OCI-LY7 (cell line): Measurements from ENCODE around the gene RBMS1.

Experiments
- CTCF ChIP-seq: fragments of 200-600 bp; sonication (generic); conservative IDR thresholded peaks from 2 replicates; pipeline ENCODE4 v1.5.1; 2014; ENCODE audit warnings: mild to moderate bottlenecking, antibody characterized with exemption, low read length, moderate library complexity, mixed read lengths
- EZH2phosphoT487 ChIP-seq: fragments of 200-600 bp; sonication (generic); IDR thresholded peaks from 2 replicates; pipeline ENCODE4 v1.6.1; 2018; ENCODE audit warnings: low read depth, borderline replicate concordance, mild to moderate bottlenecking, mixed run types, antibody characterized with exemption, low read length, moderate library complexity, mixed read lengths

GRCh38 chr2:160292225-160292624 is 201.4 kb downstream of the RBMS1 start:
- TF ChIP-seq CTCF (peak; percentile 42; the same call in 1 of the 2 replicates), EZH2phosphoT487 (no peak)
